GM15510 (cell line): ENCODE results near the gene SLC35B2.

ENCODE experiments used
- POLR2A ChIP-seq: IDR thresholded peaks from 3 replicates; pipeline ENCODE4 v1.6.1; 2011; ENCODE audit warnings: borderline replicate concordance; ENCODE audit not compliant: insufficient read length; ENCODE audit errors: extremely low read depth

Gene SLC35B2

DNA sequence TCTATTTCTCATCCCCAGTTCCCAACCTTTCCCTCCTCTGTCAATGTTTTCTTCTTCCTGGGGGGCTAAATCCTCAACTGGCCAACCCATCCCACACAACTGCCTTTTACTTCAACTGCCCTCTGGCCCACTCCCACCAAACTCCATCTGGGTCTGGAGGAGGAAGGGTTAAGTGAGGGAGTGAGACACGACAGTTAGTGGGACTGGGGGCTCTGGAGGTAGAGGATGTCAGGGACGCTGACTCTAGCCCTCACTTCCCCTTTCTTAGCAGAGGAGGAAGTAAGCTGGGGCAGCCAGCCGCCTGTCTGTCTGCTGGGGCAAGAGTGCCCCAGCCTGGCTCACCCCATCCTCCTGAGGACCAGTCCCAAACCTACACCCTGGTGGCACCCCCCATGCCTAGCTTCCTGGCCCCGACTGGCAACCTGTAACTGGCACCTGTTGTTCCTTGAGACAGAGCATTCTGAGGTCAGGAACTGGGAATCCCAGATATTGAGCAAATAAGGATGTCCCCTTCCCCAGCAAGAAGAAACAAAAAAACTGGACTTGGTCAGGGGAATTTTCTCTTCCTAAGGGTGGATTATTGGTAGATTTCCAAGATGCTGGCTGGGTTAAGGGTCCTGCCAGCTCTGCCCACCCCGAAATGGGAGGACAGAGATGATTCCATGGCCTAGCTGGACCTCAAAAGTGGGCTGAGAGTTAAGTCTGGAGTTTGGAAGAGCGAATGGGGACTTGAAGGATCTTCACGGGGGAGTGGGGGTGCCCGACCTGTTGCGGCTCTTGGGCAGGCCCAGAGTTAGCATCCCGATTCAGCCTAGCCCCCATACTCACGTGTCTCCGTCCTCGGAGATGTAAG is 7.1 kb upstream of the SLC35B2 start:
- TF ChIP-seq POLR2A, result peak; percentile 46

DNA sequence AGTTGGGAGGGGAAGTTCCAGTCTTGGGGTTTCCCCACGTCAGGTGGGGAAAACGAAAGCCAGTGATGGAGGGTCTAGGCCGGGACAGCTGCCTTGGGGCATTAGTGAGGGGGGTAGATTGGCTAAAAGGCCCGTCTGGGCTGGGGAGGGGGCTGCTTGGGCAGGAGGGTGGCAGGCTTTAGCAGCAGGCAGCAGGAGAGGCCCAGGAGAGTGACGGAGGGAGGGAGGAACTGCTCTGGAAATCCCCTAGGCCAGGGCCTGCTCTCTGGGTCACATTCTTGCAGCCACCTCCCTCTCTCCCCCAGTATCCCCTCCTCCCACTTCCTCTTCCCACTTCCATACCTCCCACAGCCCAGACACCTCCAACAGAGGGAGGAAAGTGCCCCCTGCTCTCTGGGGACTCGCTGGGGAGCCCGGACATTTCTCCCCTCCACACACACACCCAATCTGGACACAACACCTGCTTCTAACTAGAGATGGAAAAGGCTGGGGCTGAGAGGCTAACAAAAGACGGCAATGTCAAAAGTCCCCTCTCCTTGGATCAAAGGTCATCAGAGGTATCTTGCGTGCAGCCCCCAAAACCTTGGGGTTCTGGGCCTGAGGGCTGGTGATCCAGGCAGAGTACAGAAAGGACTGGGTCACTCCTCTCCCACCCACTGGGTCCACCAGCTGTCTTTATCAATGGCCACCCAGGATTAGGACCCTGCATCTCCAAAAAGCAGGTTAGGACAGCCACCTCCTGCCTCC is 6.2 kb upstream of the SLC35B2 start:
- peak; percentile 58 for TF ChIP-seq POLR2A

DNA sequence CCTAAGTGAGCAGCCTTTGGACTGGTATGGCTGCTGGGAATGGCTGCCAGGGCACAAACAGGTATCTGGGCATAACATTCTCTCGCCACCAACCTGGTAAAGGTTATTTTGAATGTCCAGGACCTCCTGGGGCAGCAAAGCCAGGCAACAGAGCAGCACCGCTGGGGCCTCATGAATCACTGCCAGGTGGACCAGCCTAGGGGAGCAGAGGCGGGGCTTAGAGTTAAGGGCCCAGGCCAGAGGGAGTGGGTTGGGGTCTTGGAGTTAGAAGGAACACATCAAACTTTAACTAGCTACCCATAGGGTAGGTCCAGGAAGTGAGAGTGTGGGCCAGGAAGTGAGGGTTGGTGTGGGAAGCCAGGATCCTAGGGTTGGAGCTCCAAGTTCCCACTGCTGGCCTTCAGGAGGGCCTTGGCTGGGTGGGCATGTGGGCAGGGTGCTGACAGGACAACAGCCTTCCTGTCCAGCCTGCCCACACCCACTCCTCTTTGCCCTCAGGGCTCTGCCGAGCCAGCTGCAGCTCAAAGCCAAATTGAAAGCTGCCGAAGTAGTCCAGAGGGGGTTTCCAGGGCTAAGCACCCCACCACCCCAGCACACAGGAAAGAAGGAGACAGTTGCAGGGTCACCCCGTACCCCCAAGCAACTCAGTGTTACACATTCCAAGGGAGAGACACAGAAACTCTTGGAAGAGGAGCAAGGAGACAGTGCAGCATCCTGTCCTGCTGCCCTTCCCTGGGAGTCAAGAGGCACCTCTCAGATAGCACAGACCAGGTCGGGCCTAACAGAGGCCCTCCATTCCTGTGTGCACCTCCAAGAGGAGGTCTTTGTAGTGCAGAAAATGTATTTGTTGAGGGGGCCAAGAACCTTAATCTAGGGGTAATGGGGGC is 5.4 kb upstream of the SLC35B2 start:
- no peak for TF ChIP-seq POLR2A

DNA sequence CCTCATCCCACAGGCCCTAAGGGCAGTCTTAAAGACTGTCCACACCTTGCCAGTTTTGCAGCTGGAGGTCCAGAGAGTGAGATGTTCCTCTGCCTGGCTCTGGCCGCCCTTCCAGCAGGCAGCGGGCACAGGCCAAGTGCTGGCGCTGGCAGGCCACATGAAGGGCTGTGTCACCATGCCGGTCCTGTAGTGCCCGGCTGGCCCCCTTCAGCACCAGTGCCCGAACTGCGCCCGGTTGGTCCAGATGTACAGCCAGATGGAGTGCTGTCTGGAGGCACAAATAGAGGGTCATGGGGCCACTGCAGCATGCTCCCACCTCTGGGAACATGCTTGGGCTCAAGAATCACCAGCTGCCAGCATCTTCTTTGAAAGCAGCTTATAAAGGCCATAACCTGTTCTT is 4.3 kb upstream of the SLC35B2 start:
- TF ChIP-seq POLR2A, result no peak

DNA sequence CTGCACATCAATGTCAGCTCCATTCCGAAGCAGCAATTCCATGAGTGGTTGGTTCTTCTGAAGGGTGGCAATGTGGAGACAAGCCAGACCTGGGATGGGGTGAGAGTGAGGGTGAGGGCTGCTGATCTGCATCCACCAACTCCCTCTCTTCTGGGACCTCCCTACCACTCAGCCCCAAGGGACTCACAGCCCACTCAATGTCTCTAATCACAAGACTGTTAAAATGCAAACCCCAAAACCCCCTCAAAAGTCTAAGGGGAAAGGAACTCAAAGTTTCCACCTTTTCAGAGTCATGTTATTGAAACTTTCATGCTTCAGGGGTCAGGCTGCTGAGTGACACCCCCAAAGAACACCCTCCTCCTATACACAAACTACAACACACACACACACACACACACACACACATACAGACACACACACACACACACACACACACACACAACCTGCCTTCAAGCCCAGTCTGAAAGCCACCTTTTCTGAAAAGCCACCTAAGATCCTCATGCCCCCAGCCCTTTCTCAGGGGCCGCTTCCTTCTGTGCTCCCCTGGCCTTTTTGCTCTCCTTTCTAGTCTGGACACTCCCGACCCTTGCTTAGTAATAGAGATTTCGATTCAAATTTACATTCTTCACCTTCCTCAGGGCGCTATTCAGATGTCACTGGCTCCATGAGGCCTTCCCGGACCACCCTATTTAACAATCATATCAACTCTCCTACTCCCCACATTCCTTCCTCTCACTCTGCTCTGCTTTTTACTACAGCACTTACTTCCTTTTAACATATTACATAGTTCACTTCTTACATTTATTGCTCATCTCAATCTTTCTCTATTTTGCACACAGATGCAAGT is 3.3 kb upstream of the SLC35B2 start:
- peak; percentile 40 for TF ChIP-seq POLR2A

DNA sequence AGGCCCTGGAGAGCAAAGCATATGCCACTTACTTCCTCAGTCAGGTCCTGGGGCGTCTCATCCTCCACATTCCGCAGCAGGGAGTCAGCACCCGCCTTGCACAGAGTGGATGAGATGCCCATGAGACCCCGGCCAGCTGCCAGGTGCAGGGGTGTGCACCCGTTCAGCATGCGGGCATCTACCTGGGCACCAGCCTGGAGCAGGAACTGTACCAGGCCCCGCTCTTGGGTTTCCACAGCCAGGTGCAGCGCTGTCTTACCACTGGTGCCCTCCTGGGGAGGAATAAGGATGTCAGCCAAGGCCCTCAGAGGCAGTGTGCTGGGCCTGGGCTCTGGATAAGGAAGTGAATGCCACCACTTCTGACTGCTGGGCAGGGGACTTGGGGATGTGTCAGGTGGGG is 2.7 kb upstream of the SLC35B2 start:
- TF ChIP-seq POLR2A, result no peak

DNA sequence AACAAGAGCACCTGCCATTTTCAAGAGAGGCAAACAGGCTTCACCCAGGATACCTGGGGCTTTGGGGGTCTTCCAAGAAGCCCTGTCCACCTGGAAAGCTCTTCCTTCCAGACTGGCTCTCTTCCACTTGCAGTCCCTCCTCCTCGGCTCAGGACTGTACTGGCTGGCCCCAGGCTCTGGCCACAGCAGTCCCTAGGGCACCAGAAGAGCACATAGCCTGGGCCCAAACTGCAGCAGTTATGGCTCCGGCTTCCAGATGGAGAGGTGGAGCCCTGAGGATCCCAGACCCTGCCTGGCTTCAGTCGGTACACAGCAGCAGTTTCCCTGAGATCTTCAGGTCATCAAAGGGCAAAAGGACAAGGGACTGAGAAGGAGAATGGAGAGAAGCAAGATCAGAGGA is 1.6 kb upstream of the SLC35B2 start:
- TF ChIP-seq POLR2A, result no peak

DNA sequence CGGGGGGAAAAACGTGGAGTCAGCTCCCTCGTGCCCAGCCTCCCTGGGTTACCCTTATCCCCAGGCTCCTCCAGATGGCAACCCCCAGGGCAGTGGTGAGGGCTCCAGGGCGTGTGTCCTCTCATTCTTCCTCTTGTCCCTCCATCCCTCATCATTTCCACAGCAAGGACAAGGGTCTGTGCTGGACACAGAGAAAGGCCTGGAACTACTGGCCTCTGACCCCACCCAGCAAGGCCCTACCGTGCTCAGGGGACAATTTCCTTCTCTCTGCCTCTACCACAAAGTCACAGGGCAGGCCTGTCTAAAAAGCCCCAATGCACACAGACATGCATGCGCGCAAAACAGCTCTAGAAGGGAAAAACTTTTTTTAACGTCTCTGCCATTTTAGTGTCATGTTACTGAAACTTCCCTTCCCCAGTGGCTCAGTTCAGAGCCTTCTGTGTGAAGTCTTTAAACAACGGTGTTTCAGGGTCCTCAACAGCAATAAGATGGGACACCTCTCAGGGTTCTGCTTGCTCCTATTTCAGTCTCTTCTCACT is 1.1 kb upstream of the SLC35B2 start:
- TF ChIP-seq POLR2A, result no peak

DNA sequence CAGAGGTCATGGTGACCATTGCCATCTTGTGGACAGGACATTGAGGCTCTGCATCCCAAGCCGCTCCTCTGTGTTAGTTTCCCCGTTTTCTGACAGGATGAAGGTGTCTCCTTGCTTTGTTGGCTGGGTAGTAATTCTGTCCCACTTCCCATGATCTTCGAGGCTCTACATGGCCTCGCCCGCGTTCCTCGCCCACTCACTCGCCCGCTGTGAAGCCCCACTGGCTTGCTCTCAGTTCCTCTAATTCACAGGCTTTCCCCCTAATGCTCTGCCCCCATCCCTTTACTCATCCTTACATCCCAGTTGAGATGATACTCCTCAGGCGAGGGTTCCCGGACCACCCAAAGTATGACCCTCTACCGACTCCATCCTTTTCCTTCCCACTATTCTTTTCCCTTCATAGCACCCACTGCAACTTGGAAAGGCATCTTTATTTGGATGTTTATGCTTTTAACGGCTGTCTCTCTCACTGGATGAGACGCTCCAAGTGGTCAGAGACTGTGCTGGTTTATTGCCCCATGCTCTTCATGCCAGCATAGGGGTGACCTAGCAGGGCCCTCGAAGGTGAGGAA is 511 bp upstream of the SLC35B2 start:
- no peak for TF ChIP-seq POLR2A

DNA sequence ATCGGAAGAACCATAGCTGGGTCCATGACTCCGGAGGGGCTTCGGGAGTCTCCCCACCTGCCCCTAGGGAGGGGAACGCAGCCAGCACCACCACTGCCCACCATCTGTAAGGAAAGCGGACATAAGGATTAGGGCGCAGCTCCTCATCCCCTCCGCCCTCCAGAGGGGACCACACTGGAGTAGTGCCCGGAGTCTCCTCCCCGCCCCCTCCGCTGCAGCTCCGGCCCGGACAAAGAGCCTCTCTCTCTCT is 628 bp downstream of the SLC35B2 start:
- TF ChIP-seq POLR2A, result no peak

DNA sequence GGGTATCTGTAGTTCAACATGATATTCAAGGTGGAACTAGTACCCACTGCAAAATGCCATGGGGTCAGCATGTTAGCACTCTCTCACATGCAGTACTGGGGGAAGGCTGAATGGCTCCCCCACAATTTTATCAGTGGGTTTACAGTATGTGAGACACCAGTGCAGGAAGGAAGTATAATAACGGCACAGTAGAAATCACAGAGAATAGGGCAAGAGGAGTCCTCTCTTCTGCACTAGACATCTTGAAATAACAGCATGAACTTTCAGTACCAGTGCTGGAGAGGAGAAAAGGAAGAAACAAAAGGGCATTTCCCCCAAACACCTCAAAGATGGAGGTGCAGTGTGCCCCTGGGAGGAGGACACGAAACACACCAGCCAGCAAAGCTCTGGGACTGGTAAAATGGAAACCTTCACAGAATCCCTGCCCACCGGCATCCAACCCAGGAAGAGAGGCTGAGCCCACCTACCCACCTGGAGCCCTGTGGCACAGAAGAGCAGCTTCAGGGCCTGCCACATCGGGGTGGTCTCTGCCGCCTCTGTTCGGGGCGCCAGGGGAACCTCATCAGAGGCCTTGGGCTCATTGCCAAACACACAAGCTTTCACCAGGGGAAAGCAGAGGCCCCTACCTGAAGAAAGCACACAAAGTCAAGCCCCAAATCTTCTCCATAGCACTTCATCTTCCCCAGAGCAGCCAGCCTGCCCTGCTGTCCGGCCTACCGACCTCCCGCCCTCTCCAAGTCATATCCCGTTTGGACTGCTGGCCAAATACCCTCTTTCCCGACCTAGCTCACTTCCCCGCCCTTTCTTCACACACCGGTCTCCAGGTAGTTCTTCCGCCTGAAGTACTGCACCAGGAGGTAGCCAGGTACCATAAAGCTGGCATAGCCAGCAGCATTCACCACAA is 1.2 kb downstream of the SLC35B2 start:
- no peak for TF ChIP-seq POLR2A

DNA sequence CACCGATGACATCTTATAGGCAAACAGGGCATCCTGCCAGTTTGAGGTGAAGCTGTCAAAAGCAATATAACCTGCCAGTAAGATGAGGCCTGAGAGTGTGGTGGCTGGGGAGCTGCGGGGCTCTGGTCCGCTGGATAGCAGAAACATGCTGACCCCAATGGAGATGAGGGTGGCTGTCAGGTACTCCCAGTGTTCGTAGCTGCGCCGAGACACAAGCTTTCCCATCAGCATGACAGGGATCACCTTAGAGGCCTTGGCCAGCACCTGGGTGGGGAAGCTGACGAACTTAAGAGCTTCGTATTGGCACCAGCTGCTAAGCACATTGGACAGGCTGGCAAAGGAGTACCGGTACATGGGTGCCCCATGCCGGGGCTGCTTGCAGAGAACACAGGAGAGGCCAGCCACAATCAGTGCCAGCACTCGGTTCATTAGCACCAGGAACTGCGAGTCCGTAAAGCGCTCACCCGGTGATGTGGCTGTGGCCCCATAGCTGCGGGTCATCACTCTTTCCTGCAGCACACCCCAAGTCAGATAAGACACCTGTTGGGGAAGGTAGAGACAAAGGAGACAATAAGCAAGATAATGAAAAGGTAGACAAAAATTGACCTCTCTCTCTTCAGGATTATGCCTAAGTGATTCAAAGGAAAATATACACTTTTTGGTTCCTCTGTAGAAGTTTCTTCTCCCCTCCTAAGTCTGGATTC is 2.1 kb downstream of the SLC35B2 start:
- peak; percentile 38 for TF ChIP-seq POLR2A
